GM12872 (cell line): Measurements from ENCODE around the gene TNFSF11.

Source experiments
- TF ChIP-seq, protein P1 (sequence below): IDR thresholded peaks from 3 replicates; pipeline ENCODE4 v1.5.1; 2011; ENCODE audit warnings: low read depth, mild to moderate bottlenecking, low read length, moderate library complexity; ENCODE audit not compliant: insufficient read depth

TNFSF11 gene

DNA sequence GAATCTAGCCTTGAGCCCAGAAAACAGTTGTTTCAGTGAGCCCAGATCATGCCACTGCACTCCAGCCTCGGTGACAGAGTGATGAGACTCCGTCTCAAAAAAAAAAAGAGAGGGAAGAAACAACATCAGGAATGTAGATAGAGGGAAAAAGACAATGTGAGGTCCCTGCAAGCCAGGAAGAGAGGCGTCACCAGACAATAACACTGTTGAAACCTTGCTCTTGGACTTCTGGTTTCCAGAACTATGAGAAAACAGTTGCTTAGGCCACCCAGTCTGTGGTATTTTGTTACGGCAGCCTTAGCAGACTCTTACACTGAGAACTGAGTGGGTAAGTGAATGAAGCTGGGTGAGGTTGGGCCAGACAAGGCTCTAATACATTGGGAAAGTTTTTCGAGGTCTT is 64.1 kb downstream of the TNFSF11 start:
- TF ChIP-seq, protein P1, sequence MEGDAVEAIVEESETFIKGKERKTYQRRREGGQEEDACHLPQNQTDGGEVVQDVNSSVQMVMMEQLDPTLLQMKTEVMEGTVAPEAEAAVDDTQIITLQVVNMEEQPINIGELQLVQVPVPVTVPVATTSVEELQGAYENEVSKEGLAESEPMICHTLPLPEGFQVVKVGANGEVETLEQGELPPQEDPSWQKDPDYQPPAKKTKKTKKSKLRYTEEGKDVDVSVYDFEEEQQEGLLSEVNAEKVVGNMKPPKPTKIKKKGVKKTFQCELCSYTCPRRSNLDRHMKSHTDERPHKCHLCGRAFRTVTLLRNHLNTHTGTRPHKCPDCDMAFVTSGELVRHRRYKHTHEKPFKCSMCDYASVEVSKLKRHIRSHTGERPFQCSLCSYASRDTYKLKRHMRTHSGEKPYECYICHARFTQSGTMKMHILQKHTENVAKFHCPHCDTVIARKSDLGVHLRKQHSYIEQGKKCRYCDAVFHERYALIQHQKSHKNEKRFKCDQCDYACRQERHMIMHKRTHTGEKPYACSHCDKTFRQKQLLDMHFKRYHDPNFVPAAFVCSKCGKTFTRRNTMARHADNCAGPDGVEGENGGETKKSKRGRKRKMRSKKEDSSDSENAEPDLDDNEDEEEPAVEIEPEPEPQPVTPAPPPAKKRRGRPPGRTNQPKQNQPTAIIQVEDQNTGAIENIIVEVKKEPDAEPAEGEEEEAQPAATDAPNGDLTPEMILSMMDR = no peak

DNA sequence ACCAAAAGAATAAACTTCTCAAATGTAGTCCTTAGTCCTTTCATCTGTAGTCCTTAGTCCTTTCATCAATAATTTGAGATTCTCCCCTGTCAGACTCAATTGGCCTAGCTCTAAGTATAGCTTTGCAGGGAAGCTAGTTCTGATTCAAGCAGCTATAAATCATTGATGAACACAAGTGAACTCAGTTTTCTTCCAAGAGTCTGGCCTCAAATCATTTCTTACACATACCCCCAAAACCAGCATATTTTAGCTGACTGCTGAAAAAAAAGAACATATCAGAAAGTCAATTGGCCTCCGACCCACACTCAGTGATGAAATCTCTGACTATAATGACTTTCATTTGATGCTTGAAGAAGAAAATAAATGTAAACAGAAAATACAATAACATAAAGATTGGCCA is 64.9 kb downstream of the TNFSF11 start:
- TF ChIP-seq, protein P1 = no peak

DNA sequence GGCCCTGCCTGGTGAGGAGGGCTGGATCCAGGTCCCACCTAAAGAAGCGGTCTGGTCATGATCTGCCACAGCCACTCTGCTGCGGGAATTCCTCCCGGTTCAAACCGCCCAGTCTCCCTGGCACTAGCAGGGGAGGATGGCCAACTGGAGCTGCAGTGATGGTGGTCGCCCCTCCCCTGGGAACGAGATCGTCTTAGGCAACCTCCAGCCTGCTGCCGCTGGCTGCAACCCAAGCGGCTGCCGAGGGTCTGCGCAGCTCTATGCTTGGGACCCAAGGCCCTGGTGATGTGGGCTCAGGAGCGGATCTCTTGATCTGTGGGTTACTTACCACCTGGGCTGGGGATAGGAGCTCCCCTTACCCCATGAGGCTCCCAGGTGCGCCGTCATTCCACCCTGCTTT is 69.1 kb downstream of the TNFSF11 start:
- TF ChIP-seq, protein P1 = no peak

DNA sequence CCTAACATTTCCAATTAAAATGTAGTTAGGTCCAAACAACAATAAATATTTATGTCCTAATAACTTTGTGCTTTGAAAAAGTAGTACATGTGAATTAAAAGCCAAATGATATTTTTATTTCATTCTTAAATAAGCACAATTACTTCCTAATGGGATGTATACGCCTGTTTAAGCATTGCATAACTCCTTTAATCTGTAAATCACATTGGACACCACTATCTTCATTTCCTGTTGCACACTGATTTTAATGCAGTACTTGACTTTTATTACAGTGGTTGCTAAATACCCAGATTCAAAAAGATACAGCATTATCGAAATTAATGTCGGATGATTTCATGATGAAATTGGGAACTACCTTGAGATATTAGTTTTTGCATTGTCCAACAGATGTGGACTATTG is 70.9 kb downstream of the TNFSF11 start:
- TF ChIP-seq, protein P1 = no peak

DNA sequence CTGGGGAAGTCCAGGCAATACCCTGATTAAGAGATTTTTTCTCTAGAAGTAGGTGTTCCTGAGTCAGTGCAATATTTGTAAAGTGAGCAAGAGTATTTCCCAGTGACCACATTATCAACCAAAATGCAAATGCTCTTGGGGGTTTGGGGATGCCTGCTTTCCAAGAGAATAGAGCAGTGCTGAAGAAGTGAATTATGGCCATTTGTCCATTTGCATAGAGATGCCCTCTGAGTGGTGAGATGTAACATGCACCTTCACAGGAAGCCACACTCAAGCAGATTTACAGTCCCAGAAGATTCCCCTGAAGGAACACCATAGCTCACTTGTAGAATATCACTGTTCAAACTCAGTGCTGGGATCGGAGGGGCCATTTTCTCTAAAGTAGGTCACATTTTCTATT is 71.8 kb downstream of the TNFSF11 start:
- TF ChIP-seq, protein P1 = no peak

DNA sequence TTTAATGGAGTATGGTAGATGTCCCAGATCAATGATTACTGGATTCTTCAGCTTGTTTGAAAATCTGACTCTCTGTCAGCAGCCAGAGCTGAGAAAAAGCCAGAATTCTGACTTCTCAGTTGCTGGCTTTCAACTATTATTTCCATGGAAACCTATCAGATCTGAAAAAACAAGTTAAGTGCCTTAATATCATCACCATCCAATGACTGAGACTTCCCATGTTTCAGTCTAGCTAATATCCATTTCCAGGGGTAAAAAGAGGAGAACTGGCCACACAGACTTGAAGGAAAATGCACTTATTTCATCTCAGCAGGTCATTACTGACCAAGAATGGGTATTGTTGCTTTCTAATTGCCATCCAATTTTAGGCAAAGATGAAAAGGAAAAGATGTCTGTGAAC is 75.2 kb downstream of the TNFSF11 start:
- TF ChIP-seq, protein P1 = no peak

DNA sequence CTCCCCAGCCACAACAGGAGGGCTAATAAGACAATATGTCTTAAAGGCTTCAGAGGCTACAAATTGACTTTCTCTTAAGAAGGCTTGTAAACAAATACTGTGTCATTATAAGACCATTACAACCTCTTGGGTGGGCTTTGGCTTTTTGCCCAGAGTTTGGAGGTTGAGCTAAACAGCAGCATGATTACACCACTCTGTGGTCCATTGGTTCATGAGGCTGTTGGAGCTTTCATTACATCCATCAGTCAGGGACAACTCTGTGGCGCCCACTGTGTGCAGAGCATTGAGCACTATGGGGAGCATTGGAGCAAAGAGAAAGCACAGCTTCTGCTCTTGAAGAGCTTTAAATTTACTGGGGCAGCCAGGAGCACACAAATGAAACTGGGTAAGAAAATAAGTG is 75.9 kb downstream of the TNFSF11 start:
- TF ChIP-seq, protein P1 = no peak

DNA sequence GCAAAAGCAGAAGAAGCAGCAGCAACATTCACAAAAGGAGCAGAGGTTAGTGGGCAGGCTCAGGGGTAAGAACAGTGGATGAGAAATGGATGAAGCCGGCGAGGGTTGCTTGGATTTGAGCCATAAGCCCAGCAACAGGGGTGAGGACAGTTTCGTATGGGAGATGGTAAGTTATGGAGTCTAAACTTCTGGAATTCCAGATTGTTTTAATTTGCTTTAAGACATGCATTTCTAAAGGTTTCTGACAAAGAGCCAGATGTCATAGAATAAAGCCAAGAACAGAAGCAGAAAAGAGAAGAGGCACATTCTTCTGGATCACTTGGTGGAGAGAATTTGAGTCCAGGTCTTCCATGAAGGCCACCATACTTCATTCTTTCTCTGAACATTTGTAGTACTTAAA is 76.6 kb downstream of the TNFSF11 start:
- TF ChIP-seq, protein P1 = no peak
